Endodermal cell (in vitro differentiated cells): ENCODE results near the gene KAZN. TPM values are rescaled to one million over a fixed set of nuclear protein-coding genes. Genes with fewer than 3 reads are reported as not detected.

ENCODE experiments used
- DNase-seq: peaks from one replicate; pipeline ENCODE4 v3.0.0-alpha.2; 2017
- H3K27ac ChIP-seq: 2 replicates; pipeline ENCODE4 v1.5.1; 2013; ENCODE audit warnings: mild to moderate bottlenecking, low read depth, low read length, moderate library complexity
- H3K27me3 ChIP-seq: 2 replicates; pipeline ENCODE4 v1.6.1; 2013; ENCODE audit warnings: mild to moderate bottlenecking, low read length, moderate library complexity; ENCODE audit not compliant: insufficient read depth, control insufficient read depth, poor library complexity, severe bottlenecking
- H3K36me3 ChIP-seq: 2 replicates; pipeline ENCODE4 v1.7.0; 2013; ENCODE audit warnings: mild to moderate bottlenecking, low read length, moderate library complexity; ENCODE audit not compliant: control insufficient read depth, insufficient read depth
- H3K4me1 ChIP-seq: one replicate; pipeline ENCODE4 v1.7.0; 2013; ENCODE audit warnings: low read length; ENCODE audit not compliant: control insufficient read depth, insufficient read depth
- H3K4me3 ChIP-seq: 2 replicates; pipeline ENCODE4 v1.5.1; 2013; ENCODE audit warnings: mild to moderate bottlenecking, low read length, moderate library complexity
- H3K9ac ChIP-seq: 2 replicates; pipeline ENCODE4 v1.6.1; 2013; ENCODE audit warnings: mild to moderate bottlenecking, low read length, moderate library complexity; ENCODE audit not compliant: poor library complexity, severe bottlenecking; ENCODE audit errors: extremely low read depth
- H3K9me3 ChIP-seq: 2 replicates; pipeline ENCODE4 v1.6.1; 2013; ENCODE audit warnings: mild to moderate bottlenecking, low read length, moderate library complexity; ENCODE audit not compliant: control insufficient read depth
- H3K27ac Mint-ChIP-seq: 2 replicates; pipeline ENCODE4 v1.8.0; 2020; ENCODE audit warnings: mixed read lengths
- H3K27me3 Mint-ChIP-seq: 2 replicates; pipeline ENCODE4 v1.8.0; 2021; ENCODE audit warnings: mild to moderate bottlenecking, mixed read lengths; ENCODE audit not compliant: insufficient read depth
- H3K36me3 Mint-ChIP-seq: 2 replicates; pipeline ENCODE4 v1.8.0; 2020; ENCODE audit warnings: low read depth, mixed read lengths
- H3K4me1 Mint-ChIP-seq: 2 replicates; pipeline ENCODE4 v1.8.0; 2020; ENCODE audit warnings: mixed read lengths
- H3K4me3 Mint-ChIP-seq: 2 replicates; pipeline ENCODE4 v1.8.0; 2020; ENCODE audit warnings: mild to moderate bottlenecking, moderate library complexity, mixed read lengths
- H3K9me3 Mint-ChIP-seq: 2 replicates; pipeline ENCODE4 v1.8.0; 2020; ENCODE audit warnings: mild to moderate bottlenecking, mixed read lengths
- WGBS, 2 experiments: methylation state at CpG; one replicate each; pipeline versions ENCODE4 v1.1.5 to v1.1.7; 2013; ENCODE audit warnings: missing lambda C conversion rate in 2 of 2, mixed read lengths in 1 of 2; ENCODE audit not compliant: insufficient coverage in 1 of 2, insufficient read length in 1 of 2; 5-methylcytosine and 5-hydroxymethylcytosine counted together
- total RNA-seq, 2 donors: library from RNA; stranded (reverse); fragmentation: NEBNext Ultra II Directional in 1 of 2; extraction: Animal tissue kit (Norgen Biotek cat#: 25700) in 1 of 2; gene quantifications; 2 replicates in 1 of 2; 3 replicates in 1 of 2; pipeline ENCODE4 v1.2.1, GENCODE V29; 2021
- TF ChIP-seq, protein P1 (sequence below): fragments of 200-600 bp; sonication (generic); conservative IDR thresholded peaks from 2 replicates; pipeline ENCODE4 v1.5.0; 2021; ENCODE audit warnings: antibody characterized with exemption, mild to moderate bottlenecking

The KAZN gene
- total RNA-seq, 2 donors from 2014 or later: 12.4 to 13.9 TPM

DNA sequence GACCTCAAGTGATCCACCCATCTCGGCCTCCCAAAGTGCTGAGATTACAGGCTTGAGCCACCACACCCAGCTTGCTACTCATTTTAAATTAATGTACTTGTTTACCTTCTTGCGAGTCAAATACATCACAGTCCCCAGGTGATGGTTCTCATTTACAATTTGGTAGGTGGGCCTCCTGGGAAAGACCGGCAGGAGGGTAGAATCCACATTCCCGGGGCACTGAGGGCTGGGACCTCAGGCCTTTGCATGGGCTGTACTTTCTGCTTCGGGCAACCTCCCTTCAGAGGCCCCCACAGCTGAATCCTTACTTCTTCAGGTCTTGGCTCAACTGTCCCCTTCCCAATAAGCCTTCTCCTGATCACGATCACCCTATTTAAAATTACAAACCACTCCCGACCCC lies 165.5 kb downstream of the KAZN start:
- TF ChIP-seq, protein P1, sequence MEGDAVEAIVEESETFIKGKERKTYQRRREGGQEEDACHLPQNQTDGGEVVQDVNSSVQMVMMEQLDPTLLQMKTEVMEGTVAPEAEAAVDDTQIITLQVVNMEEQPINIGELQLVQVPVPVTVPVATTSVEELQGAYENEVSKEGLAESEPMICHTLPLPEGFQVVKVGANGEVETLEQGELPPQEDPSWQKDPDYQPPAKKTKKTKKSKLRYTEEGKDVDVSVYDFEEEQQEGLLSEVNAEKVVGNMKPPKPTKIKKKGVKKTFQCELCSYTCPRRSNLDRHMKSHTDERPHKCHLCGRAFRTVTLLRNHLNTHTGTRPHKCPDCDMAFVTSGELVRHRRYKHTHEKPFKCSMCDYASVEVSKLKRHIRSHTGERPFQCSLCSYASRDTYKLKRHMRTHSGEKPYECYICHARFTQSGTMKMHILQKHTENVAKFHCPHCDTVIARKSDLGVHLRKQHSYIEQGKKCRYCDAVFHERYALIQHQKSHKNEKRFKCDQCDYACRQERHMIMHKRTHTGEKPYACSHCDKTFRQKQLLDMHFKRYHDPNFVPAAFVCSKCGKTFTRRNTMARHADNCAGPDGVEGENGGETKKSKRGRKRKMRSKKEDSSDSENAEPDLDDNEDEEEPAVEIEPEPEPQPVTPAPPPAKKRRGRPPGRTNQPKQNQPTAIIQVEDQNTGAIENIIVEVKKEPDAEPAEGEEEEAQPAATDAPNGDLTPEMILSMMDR: no peak
- H3K27me3 Mint-ChIP-seq: no peaks in the 10 kb centered on the region
- Histone ChIP-seq H3K4me3 (no peak overlapping the region), H3K27me3 (no peaks in the 10 kb centered on the region), H3K9ac (no peak overlapping the region), H3K36me3 (no peaks in the 10 kb centered on the region), H3K9me3 (no peaks in the 10 kb centered on the region), H3K4me1 (peaks cover 14% of the 10 kb centered on the region), H3K27ac (no peak overlapping the region)
- 82 to 96% methylated on average over 5 to 7 of the region's 7 CpGs for WGBS, 2 experiments
- peak; percentile 70 for DNase-seq
- peaks cover 83% of the 10 kb centered on the region for H3K4me1 Mint-ChIP-seq
- peak overlapping the region; percentile 26 for H3K27ac Mint-ChIP-seq
- H3K36me3 Mint-ChIP-seq: no peaks in the 10 kb centered on the region
- no peaks in the 10 kb centered on the region for H3K9me3 Mint-ChIP-seq
- no peak overlapping the region for H3K4me3 Mint-ChIP-seq

DNA sequence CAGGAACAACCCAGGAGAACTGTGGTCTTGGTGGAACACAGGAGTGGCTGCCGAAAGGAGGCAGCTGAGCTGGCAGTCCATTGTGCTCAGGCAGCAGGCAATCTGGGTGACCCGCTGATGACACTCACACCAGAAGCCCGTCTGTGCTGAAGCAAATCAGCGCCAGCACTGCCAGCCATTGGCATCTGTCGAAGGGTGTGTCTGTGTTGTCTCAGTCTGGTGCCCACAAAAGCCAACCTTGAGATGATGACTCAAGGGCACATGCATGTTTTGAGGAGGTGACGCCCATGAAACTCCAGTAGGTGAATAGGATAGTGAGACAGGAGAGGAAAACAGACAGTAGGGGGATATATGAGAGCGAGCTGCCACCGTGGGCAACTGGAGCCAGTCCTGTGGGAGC lies 167.3 kb downstream of the KAZN start:
- H3K27ac Mint-ChIP-seq: no peak overlapping the region
- Histone ChIP-seq H3K36me3 (no peaks in the 10 kb centered on the region), H3K4me3 (peak overlapping the region; percentile 12), H3K9ac (no peak overlapping the region), H3K27ac (no peak overlapping the region), H3K4me1 (peaks cover 15% of the 10 kb centered on the region), H3K27me3 (no peaks in the 10 kb centered on the region), H3K9me3 (no peaks in the 10 kb centered on the region)
- H3K9me3 Mint-ChIP-seq: no peaks in the 10 kb centered on the region
- no peak overlapping the region for H3K4me3 Mint-ChIP-seq
- peaks cover 80% of the 10 kb centered on the region for H3K4me1 Mint-ChIP-seq
- no peaks in the 10 kb centered on the region for H3K27me3 Mint-ChIP-seq
- TF ChIP-seq, protein P1: no peak
- 90 to 93% methylated on average over 8 of the region's 8 CpGs for WGBS, 2 experiments
- no peaks in the 10 kb centered on the region for H3K36me3 Mint-ChIP-seq
- DNase-seq: no peak

DNA sequence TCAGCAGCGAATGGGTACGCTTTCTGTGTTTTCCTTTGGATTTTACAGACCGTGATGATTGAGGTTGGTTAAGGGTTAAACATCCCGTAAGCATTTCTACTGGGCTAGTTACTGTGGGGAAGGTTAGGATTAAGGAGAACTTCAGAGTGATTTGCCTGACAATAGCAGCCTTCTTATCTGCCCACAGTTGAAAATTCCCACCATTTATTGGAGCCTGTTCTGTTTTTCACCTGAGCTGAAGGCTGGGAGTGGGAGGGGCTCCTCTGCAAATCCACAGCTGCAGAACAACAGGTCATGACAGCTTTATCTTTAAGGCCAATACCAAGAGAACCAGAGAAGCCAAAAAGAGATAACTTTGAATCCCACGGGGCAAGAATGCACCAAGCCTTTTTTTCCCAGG lies 168.6 kb downstream of the KAZN start:
- Histone ChIP-seq H3K27me3 (no peaks in the 10 kb centered on the region), H3K9me3 (no peaks in the 10 kb centered on the region), H3K27ac (peak overlapping the region; percentile 66), H3K4me1 (peaks cover 15% of the 10 kb centered on the region), H3K36me3 (no peaks in the 10 kb centered on the region), H3K9ac (peak overlapping the region; percentile 39), H3K4me3 (peak overlapping the region; percentile 60)
- 34% methylated on average over 5 of the region's 5 CpGs; no CpG with 5 or more reads in 1 of the 2 experiments for WGBS, 2 experiments
- H3K27me3 Mint-ChIP-seq: no peaks in the 10 kb centered on the region
- TF ChIP-seq, protein P1: no peak
- no peaks in the 10 kb centered on the region for H3K9me3 Mint-ChIP-seq
- H3K27ac Mint-ChIP-seq: peak overlapping the region; percentile 83
- H3K4me1 Mint-ChIP-seq: peaks cover 71% of the 10 kb centered on the region
- peak overlapping the region; percentile 3 for H3K4me3 Mint-ChIP-seq
- H3K36me3 Mint-ChIP-seq: no peaks in the 10 kb centered on the region
- peak; percentile 88 for DNase-seq
